ENCODE results near the gene KCNE1.
"Not testable (repeated sequence)": the region's sequence is repeated elsewhere in the genome, so short reads cannot be mapped to it uniquely, and the experiment has no call there.

DNA sequence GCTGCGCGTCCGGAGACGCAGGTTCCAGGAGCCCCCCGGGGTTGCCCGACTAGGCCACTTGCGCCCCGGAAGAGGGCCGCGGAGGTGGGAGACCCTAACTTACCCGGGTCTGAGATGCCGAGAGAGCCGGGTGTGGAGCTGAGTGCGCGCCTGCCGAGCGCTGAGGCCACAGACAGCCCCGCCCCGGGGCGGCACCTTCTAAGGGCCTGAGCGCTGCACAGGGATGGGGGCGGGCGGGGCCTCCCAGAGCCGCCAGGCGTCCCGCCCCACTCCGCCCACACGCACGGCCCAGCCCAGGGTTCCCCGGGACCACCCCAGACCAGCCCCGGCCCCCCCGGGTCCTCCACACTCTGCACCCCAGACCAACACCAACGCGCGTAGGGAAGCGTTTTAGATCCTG is 52.6 kb downstream of the KCNE1 start:
- TF ChIP-seq, protein P1, sequence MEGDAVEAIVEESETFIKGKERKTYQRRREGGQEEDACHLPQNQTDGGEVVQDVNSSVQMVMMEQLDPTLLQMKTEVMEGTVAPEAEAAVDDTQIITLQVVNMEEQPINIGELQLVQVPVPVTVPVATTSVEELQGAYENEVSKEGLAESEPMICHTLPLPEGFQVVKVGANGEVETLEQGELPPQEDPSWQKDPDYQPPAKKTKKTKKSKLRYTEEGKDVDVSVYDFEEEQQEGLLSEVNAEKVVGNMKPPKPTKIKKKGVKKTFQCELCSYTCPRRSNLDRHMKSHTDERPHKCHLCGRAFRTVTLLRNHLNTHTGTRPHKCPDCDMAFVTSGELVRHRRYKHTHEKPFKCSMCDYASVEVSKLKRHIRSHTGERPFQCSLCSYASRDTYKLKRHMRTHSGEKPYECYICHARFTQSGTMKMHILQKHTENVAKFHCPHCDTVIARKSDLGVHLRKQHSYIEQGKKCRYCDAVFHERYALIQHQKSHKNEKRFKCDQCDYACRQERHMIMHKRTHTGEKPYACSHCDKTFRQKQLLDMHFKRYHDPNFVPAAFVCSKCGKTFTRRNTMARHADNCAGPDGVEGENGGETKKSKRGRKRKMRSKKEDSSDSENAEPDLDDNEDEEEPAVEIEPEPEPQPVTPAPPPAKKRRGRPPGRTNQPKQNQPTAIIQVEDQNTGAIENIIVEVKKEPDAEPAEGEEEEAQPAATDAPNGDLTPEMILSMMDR (IDR thresholded peaks at IDR 0.05): not testable (repeated sequence)
- TF ChIP-seq POLR2AphosphoS5, EP300, POLR2A (IDR thresholded peaks at IDR 0.05): not testable (repeated sequence)
